ENCODE measurements around the gene GDPD3.

Gene GDPD3

DNA sequence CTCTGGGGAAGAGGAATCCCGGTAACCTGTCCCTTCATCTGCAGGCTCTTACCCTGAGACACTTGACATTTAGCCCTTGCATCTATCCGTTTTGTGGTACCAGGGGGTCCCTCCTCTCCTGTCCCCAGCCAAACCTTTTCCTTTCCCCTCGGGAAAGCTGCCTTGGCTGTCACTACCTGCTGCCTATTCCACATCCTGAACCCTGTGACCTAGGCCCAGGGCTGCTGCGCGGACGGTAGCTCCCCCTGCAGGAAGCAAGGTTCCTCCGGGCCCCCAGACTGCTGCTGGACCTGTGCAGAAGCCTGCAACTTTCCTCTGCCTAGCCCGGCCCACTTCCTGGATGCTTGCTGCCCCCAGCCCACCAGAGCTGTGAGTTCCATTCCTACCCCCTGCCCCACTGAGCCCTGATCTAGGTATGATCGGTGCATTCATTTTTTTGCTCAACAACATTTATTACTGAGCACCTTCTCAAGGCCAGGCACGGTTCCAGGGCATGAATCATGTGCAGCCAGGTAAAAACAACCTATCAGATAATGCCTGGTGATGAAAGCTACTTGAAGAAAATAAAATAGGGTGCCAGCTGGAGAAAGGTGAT is 58.3 kb downstream of the GDPD3 start:
- Histone ChIP-seq H2AFZ (ENCODE audit: low read depth, low read length) (no peak overlapping the region), H3K4me2 (ENCODE audit: insufficient read depth, low read length) (peak overlapping the region; percentile 97), H3K36me3 (ENCODE audit: insufficient read depth, low read length) (peaks cover 3% of the 10 kb centered on the region; the same call in 1 of the 2 replicates), H4K20me1 (ENCODE audit: insufficient read depth, low read length) (no peaks in the 10 kb centered on the region), H3K79me2 (ENCODE audit: insufficient read depth, low read length) (peaks cover 18% of the 10 kb centered on the region), H3K4me1 (ENCODE audit: insufficient read depth, low read length) (peaks cover 32% of the 10 kb centered on the region), H3K27ac (ENCODE audit: low read length) (peak overlapping the region; percentile 41), H3K4me3 (ENCODE audit: low read depth in 1 of 2, low read length in 2 of 2) (peak overlapping the region in 1 of 2 experiments; percentile 26; a peak in 1 of 4 replicates), H3K9me3 (ENCODE audit: insufficient read depth, low read length, severe bottlenecking) (no peaks in the 10 kb centered on the region), H3K27me3 (ENCODE audit: insufficient read depth, low read length, poor library complexity) (no peaks in the 10 kb centered on the region), H3K9ac (ENCODE audit: low read depth, low read length) (peak overlapping the region; percentile 42; the same call in 1 of the 2 replicates)
- TF ChIP-seq, protein P1, sequence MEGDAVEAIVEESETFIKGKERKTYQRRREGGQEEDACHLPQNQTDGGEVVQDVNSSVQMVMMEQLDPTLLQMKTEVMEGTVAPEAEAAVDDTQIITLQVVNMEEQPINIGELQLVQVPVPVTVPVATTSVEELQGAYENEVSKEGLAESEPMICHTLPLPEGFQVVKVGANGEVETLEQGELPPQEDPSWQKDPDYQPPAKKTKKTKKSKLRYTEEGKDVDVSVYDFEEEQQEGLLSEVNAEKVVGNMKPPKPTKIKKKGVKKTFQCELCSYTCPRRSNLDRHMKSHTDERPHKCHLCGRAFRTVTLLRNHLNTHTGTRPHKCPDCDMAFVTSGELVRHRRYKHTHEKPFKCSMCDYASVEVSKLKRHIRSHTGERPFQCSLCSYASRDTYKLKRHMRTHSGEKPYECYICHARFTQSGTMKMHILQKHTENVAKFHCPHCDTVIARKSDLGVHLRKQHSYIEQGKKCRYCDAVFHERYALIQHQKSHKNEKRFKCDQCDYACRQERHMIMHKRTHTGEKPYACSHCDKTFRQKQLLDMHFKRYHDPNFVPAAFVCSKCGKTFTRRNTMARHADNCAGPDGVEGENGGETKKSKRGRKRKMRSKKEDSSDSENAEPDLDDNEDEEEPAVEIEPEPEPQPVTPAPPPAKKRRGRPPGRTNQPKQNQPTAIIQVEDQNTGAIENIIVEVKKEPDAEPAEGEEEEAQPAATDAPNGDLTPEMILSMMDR (IDR thresholded peaks at IDR 0.05; ENCODE audit: borderline replicate concordance, extremely low read depth, low read length, poor library complexity, severe bottlenecking) = peak; percentile 71
- TF ChIP-seq EZH2 (IDR thresholded peaks at IDR 0.05; ENCODE audit: borderline replicate concordance, low read depth, low read length, severe bottlenecking) = no peak
- DNase-seq (peak; percentile 67), ATAC-seq (ENCODE audit: insufficient read depth, low read depth) (peak; percentile 73)

All from DND-41 (cell line).